HG02763 (cell line): ENCODE data around the gene PPP1R7.

ENCODE experiments used
- ATAC-seq: cut with Tn5 transposase; IDR thresholded peaks from one replicate; pipeline ENCODE4 v1.9.1; 2021; ENCODE audit warnings: mild to moderate bottlenecking, moderate library complexity; ENCODE audit not compliant: unreplicated experiment

The PPP1R7 gene

DNA sequence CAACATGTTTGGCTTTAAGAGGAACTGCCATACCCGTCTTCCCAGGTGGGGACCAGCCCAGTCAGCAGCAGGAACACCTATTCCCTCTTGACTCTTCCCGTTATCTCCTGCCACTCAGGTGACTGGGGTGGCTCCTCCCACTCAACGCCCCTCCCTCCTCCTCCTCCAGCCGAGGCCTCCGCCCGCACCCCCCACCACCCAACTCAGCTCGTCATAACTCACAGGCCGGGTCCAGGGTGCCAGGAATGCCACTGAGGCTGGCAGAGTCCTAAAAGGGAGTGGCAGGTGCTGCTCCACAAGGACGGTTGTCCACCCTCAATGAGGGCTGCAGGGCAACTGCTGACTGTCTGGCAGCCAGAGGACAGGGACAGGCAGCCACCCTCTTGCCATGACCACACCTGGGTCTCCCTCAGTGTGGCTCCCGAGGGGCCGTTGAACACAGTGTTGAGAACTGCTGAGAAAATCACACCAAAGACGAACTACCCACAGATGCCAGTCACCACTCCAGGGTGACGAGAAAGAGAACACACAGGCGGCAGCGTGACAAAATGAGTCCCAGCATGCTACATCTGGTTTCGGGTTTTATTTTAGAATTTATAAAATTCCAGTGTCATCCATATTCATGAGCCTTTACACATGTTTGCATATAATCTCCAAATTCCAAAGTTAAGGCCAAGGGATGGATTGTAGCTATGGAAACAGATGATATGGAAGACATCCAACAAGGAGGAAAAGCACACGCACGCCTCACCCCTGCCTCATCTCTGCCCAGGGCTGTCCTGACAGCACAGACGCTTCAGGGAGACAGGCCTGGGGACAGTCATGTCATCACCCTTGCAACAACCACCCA, 76.7 kb downstream of the PPP1R7 start:
- ATAC-seq = no peak

DNA sequence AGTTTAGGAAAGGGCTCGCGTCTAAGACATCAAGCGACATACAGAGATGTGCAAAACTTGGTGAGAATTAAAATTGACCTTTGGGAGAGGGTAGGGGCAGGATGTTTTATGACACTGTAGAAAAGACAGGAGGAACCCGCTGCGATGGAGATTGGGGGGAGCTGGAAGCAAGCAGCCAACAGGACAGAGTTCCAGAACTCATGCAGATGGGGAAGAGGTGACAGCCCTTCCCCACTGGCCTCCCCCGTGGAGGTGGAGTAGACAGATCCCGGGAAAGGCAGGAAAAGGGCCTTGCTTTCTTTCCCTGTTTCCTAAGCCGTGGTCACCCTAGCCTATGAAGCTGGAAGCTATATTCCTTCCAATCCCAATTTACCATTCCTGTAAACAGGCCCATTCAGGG, 77.3 kb downstream of the PPP1R7 start:
- ATAC-seq = no peak

DNA sequence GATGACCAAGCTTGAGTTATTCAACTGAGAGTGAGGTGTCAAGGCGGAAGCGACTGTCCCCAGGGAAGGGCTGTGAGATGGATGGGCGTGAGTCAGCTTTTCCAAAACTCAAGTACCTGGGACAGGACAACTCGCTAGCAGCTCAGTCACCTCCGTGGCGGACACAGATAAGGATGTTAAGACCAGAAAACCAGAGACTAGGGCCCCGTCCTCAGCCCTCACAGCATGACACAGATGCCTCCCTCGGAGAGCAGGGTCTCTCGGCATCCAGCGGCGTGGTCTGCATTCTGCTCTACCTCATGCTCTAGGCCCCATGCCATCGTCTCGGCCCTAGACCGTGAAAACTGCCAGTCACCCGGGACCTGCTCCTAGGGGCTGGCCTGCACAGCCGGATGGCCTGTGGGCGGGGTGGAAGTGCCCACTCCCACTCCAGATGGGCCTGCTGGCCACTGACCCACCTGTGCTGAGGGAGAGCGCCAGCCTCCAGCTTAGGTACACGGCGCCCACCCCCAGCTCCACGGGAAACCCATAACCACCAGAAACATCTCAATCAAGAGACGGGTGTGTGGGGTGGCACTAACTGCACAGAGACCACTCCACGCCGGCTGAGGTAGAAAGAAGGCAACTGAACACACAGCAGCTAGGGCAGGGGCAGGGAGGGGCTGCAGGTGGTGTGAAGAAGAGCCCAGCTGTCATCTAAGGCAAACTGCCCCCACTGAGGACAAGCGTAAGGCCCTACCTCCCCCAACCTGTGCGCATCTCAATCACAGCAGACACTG, 78.0 kb downstream of the PPP1R7 start:
- no peak for ATAC-seq

DNA sequence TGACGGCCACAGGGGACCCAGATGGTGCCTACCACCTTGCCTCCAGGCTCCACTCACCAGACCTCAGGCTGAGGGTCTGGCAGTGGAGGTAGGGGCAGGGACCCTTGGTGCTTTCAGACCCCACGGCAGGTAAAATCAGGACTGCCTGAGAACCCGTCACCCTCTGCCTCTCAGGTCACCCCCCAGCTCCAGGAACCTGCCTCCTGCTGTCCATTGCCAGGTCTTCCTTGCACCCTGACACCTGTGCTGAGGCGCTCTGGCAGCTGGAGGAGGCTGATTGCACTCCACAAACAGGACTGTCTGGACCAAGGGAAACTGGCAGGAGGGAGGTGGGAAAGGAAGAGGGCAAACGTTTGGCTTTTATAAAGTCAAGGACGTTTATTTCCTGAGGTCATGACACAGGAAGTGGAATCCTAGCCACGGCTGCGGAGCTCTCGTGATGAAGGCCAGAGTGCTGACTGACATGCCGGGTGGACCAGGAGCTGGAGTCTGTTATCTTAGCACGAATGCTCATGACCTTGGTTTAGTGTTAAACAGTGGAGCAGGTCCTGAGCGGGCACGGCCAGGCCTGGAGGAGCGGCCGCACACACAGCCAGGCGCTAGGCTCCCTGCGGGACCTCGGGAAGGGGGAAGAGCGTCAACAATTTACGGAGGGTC, 78.7 kb downstream of the PPP1R7 start:
- ATAC-seq = no peak

DNA sequence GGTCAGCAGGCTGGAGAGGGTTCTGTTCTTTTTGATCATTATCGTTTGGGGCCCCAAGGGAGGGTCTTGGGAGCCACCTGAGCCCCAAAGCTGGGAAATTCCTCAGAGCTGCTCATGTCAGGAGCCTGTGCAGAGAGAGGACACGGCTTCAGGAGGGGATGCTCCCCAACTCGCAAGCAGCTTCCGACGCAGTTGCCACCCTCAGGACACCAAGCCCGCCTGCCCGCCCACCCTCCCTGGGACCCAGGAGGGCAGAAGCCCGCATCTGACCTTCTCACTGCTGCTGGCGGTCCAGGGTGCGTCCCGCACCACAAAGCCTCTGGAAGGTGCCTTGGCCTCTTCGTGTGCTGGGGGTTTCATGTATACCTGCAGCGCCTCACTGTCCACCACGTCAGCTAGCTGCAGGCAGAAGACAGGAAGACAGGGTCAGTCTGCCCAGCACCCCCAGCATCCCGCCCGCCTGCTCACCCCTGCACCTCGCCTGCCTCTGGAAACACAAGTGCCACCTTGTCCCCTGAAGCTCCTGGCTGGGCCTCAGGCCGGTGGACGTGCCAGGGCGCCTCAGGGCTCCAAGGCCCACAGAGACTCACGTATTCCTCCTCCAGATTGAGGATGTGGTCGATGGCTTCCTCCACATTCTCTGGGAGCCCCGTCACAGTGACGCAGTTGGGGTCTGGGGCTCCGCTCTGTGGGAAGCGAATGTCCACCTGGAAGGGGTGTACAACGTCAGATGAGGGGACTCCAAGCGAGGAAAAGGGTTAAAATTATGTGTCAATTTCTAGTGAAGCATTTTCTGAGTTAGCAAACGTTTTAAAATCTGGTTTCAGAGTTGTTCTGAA, 79.5 kb downstream of the PPP1R7 start:
- no peak for ATAC-seq

DNA sequence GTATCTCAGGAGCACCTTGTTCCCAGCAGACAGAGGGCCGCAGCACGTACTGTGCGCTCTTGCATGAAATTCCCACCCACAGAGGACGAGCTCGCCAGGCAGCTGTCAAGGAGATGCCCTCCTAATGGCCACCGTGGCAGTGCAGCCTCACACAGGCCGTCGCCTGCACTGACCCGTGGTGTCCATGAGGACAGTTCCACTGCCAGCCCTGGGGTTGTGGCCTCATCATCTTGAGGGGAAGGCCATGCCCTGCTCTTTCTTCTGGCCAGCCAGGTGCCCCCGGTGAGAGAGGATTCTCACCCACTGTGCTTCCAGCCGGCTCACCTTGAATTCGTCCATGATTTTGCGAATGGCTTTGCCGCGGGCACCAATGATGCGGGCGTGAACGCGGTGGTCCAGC, 80.2 kb downstream of the PPP1R7 start:
- ATAC-seq = no peak

DNA sequence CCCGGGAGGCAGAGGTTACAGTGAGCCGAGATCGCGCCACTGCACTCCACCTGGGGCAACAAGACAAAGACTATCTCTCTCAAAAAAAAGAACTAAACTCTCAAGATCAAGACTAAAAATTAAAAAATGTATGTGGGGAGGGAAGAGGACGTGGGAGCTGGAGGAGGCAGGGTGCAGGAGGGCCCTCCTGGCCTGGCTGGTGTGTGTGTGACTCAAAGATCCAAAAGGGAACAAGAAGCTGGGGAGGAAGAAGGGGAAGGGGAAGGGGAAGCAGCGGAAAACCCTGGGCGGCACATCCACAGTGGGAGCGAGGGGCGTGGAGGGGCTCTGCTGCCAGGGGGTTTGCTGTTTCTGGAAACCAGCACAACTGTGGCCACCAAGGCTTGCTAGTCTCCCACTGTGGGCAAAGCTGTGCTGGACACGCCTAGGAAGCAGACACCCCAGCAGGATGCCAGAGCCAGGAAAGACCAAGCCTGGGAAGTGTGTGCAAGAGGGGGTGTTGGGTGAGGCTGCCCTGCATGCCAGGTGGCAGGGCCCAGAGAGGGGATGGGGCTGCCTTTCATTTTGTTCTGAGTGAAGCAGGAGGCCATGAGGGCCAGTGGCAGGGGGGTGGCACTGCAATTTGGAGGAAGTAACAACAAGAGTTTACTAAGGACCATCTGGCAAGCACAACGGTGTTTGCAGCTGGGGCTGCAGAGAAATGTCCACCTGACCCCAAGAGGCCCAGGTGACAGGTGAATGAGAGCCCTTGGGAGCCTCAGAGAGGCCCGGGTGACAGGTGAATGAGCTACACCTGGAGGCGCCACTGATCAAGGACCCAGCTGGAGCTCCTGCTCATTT, 82.7 kb downstream of the PPP1R7 start:
- no peak for ATAC-seq
